GM19395 (cell line): ENCODE data around the gene KRTAP10-3.
"Not testable (repeated sequence)": the region's sequence is repeated elsewhere in the genome, so short reads cannot be mapped to it uniquely, and the experiment has no call there.

Source experiments
- ATAC-seq: cut with Tn5 transposase; IDR thresholded peaks from one replicate; pipeline ENCODE4 v1.9.1; 2021; ENCODE audit warnings: mild to moderate bottlenecking, moderate library complexity; ENCODE audit not compliant: unreplicated experiment

Gene KRTAP10-3

GRCh38 chr21:44550285-44550684 is 8.3 kb downstream of the KRTAP10-3 start:
- not testable (repeated sequence) for ATAC-seq

DNA sequence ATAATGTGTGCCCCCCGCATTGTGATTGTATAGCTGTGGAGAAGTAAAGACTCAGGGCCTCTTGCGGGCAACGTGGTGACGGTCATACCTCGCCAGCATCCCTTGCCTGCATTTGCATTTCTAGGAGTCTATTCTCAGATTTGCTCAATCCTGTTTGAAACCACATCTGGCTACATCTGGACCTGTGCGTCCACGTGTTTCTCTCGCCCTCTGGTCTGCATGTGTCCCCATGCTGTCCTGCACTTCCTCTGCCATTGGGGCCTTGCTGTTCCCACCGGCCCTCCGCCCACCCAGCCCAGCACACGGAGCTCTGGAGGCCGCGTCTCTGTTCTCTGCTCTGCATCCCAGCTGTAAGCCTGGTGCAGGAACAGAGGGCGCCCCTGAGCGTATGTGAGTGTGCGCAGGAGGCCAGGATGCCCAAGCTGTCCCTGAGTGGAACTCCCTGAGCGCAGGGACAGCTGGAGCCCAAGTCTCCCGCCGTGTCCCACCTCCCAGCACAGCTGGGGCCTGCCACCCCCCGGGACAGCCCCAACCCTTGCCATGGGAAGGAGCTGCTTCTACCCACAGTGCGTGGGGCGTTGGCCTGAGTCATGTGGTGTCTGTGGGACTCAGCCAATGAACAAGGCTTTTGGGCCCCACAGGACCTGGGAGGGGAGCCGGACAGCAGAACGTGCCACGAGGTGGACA is 8.9 kb downstream of the KRTAP10-3 start:
- no peak for ATAC-seq

DNA sequence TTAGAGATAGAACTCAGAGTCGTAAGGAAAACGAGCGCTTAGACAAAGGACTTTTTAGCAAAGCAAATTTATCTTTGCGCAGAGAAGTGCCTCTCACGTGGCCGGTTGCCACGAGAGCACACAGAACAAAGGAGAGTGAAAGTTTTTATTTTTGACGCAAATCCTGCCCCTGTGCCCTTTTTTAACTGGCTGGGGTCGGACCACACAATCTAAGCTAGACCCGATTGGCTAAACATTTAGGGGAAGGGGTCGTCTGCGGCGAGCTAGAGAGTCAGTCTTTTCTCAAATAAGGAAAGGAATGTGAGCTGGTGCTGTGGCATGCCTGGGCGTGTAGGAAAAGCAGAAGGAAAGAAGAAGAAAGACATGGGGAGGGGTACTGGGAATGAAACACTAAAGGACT is 9.7 kb downstream of the KRTAP10-3 start:
- ATAC-seq = no peak

- ATAC-seq = no peak
These were observed 10.2 kb downstream of the KRTAP10-3 start for GRCh38 chr21:44548381-44548780.

- no peak for ATAC-seq
These were observed 10.8 kb downstream of the KRTAP10-3 start for GRCh38 chr21:44547656-44548331.

- ATAC-seq = no peak
These were observed 14.0 kb downstream of the KRTAP10-3 start for GRCh38 chr21:44544566-44544965.

DNA sequence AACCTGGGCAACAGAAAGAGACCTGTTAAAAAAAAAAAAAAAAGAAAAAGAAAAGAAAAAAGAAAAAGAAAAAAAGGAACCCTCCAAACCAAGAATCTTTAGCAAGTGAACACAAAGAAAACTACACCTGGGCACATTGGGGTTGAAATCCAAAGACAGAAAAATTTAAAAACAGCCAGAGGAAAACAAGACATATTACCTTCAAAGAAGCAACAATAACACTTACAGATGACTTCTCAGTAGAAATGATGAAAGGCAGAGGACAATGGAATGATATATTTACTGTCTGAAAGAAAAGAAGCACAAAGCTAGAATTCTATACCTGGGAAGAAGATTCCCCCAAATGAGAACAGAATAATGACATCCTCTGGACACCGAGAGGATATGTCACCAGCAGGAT is 15.9 kb downstream of the KRTAP10-3 start:
- ATAC-seq = no peak

DNA sequence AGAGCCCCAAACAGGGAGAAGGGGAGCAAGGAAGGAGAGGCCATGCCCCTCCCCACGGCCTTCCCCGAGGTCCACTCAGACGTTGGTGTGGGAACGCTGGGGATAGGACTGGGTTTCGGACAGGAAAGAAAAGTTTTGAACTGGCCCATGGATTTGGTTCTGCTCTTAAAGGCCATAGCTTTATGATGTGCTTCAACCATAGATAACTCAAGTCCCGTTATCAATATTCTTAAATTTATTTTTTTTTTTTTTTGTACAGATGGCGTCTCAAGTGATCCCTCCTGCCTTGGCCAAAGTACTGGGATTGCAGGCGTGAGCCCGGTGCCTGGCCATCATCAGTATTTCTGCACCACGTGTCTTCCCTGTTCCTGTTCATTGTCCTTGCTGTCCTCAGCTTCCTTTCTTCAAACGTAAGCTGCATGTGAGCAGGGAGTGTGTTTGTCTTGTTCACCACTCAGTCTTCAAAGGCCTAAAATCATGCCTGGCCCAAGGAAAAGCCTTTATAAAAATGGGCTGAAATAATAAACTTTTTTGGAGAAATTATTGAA is 17.8 kb downstream of the KRTAP10-3 start:
- no peak for ATAC-seq

DNA sequence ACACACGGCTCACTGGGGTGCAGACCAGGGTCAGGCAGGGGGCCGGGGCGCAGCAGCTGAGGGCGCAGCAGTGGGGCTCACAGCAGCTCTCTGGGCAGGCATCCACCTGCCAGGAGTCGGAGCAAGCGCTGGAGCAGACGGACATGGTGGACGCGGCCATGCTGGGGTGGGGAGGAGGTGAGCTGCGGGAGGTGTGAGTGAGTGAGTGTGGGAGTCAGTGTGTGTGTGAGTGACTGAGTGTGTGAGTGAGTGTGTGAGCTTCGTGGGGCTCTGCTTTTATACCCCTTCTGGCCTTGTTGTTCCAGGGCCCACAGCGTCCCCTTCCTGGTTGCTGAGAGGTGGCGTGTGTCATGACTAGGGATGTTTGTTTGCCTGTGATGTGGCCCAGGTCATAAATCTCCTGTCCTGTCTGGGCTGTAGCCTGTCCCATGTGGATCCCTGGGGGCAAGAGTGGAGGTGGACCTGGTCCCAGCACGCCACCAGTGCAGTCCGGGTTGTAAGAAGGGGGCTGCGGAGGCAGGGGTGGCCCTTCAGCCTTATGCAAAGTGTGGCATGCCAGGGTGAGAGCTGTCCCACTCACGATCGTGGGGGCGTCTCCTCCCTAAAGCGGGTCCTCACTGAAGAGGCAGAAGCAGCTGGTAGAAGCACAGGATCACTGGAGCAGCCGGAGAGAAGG is 18.5 kb downstream of the KRTAP10-3 start, which contains the start of gene KRTAP10-1:
Gene KRTAP10-1 (minus strand): TSS at position 205 of the 676 bp plus-strand sequence. CDS start 45 bp downstream, at position 160.
- no peak for ATAC-seq

DNA sequence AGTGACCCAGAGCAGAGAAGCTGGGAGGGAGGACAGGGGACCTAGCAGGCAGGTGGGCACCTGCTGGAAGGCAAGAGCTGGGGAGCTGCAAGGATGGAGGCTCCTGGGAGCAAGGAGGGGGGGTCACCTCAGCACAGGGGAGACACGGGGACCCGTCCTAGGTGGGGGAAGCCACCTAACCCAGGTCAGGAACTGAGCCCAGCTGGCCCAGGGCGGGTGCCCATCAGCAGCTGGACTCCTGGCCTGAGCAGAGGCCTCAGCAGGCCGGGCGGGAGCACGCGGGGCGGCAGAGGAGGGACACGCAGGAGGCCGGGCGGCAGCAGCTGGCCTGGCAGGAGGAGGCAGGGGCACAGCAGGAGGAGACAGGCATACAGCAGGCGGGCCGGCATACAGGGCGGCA is 19.5 kb downstream of the KRTAP10-3 start:
- ATAC-seq = no peak

GRCh38 chr21:44537930-44538911 is 20.4 kb downstream of the KRTAP10-3 start:
- no peak for ATAC-seq

DNA sequence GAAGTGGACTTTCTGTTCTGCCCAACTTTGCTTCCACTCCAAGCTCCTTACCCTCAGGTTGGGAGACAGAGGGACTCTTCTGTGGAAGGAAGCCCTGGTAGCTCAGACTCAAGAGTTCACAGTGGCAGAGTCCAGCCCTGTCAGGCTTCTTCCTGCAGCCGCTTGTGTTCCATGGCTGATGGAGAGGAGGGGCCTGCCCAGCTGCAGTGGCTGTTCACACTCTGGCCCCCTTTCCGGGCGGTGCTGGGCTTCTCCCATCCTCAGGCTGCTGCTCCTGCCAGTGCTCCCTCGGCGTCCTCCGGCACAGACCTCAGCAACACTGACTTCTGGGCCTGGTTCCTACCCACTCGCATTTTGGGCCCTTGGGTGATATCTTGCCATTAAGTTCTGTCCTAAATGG is 22.6 kb downstream of the KRTAP10-3 start:
- ATAC-seq = no peak

DNA sequence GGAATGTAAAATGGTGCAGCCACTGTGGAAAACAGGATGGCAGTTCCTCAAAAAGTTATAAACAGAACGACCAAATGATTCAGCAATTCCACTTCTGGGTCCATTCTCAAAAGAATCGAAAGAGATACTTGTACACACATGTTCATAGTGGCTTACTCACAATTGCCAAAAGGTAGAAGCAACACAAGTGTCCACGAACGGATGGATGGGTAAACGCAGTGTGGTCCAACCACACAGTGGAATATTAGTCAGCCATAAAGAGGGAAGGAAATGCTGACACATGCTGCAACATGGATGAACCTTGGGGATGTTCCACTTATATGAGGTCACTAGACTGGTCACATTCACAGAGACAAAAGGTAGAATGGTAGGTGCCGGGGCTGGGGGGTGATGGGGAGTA is 23.9 kb downstream of the KRTAP10-3 start:
- ATAC-seq = no peak

GRCh38 chr21:44533891-44534627 is 24.5 kb downstream of the KRTAP10-3 start:
- ATAC-seq = no peak

- no peak for ATAC-seq
These were observed 25.3 kb downstream of the KRTAP10-3 start for GRCh38 chr21:44533121-44533890.

DNA sequence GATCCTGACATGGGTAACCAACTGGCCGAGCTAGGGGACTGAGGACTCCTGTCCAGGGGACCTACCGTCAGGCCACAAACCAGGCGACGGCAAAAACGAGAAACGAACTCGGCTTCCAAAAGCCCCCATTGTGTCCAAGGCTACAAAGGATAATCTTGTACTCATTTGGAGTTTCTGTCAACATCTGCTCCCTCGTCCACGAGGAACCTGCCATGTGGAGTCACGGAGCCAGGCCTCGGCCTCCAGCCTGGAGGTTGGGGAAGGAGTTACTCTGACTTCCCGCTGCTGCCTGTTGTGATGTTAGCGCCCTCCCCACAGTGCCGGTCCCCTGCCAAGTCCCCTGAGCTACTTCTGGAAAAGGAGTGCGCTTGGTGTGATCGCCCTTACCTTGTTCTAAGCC is 25.9 kb downstream of the KRTAP10-3 start:
- ATAC-seq = no peak

DNA sequence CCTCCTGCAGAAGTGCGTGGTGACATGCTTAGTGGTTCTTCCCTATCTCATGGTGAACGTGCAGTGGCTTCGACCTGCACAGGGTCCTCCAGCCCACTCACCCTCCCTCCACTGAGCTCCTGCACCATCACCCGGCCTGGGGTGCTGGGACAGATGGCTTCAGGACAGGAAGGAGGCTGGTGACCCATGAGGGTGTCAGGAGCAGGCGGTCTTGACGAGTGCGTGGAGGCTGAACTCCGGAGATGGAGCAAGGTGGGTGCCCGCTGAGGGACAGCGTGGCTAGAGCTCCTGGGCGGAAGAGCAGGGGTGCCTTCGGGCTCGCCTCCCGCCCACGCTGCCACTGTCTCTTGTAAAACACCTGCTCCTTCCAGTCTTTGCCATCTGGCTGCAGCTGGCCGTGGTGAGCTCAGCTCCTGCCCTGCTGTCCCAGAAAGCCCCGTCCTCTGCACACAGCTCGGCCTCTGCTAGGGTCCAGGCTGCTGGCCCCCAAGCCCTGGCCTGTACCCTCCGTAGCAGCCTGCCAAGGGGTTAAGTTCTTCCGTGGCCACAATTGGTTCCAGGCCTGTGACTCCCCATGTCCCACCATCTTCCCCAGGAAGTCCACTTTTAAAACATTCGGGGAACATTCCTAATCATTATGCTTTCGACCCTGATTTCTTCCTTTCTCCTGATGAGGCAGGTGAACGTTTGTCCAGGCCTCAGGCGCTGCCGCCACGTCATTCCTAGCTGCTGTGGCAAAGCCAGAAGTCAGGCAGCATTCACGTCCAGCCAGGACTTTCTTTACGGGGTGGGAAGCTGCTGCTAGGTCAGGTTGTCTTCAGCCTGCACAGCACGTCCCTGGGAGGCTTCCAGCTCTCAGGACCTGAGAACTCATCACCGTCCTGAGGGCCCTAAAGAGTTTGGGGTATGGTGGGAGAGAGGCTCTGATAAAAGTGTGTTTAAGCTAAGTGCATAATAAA is 26.7 kb downstream of the KRTAP10-3 start:
- ATAC-seq = no peak
